ENCODE results near the gene SLC6A20. TPM values are rescaled to one million over a fixed set of nuclear protein-coding genes. Genes with fewer than 3 reads are reported as not detected.

SLC6A20 gene
- total RNA-seq, 4 donors from 2014 or later = 0.19 to 0.33 (median 0.29) TPM; not detected in 1

DNA sequence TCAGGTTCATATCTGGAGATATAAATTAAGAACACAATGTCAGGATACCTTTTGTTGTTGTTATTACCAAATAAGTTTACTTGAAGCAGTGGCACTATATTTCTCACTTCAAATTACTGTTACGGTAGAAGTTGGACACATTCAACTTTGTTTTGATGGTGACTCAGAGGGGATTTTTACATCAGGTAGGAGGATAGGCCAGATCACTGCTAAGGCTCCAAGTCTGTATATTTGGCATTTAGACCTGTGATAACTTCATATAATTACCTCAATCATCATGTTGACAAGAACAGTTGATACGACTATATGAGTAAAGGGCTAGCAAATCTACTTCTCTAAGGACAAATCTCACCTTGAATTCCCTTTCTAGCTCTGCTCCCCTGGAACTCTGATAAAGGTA is 30.0 kb upstream of the SLC6A20 start:
- Histone ChIP-seq H3K27me3 (no peaks in the 10 kb centered on the region), H3K27ac (replicated peaks in 1 of 4) (no peak overlapping the region), H3K4me1 (no peaks in the 10 kb centered on the region), H3K4me3 (no peak overlapping the region), H3K36me3 (peaks cover 15 to 94% (median 61%) of the 10 kb centered on the region in 4 donors), H3K9me3 (no peaks in the 10 kb centered on the region)
- TF ChIP-seq POLR2A (IDR thresholded peaks at IDR 0.05; ENCODE audit: low read depth) = no peak
- TF ChIP-seq, protein P1, sequence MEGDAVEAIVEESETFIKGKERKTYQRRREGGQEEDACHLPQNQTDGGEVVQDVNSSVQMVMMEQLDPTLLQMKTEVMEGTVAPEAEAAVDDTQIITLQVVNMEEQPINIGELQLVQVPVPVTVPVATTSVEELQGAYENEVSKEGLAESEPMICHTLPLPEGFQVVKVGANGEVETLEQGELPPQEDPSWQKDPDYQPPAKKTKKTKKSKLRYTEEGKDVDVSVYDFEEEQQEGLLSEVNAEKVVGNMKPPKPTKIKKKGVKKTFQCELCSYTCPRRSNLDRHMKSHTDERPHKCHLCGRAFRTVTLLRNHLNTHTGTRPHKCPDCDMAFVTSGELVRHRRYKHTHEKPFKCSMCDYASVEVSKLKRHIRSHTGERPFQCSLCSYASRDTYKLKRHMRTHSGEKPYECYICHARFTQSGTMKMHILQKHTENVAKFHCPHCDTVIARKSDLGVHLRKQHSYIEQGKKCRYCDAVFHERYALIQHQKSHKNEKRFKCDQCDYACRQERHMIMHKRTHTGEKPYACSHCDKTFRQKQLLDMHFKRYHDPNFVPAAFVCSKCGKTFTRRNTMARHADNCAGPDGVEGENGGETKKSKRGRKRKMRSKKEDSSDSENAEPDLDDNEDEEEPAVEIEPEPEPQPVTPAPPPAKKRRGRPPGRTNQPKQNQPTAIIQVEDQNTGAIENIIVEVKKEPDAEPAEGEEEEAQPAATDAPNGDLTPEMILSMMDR (IDR thresholded peaks at IDR 0.05) = no peak
- TF ChIP-seq POLR2AphosphoS5 (IDR thresholded peaks at IDR 0.05) = no peak
- TF ChIP-seq EP300 (IDR thresholded peaks at IDR 0.05) = no peak
- DNase-seq (ENCODE audit: extremely low spot score) = no peak
- 44% methylated on average over 2 of the region's 2 CpGs for WGBS
- intact Hi-C loops (cut with DNase I) = no loop called here

DNA sequence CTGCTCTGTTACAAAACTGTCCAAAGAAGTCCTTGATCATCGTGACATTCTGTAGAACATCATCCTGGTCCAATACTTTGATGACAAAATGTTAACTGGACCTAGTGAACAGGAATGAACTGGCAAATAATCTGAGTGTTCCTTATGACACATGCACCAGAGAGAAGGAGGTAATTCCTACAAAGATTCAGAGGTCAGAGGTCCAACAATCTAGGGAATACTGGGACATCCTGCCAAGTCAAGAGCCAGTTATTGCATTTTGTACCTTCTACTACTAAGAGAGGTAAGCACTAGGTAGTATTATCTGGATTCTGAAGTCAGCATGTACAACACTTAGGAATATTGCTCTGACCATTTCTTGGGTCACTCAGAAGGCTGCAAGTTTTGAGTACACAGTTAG is 24.8 kb upstream of the SLC6A20 start:
- intact Hi-C loops (cut with DNase I) = no loop called here
- 89% methylated on average over 1 of the region's 1 CpG for WGBS
- Histone ChIP-seq H3K9me3 (peaks cover 0 to 6% (median 0%) of the 10 kb centered on the region in 4 donors), H3K27me3 (no peaks in the 10 kb centered on the region), H3K36me3 (peaks cover 7 to 52% (median 28%) of the 10 kb centered on the region in 4 donors), H3K4me3 (no peak overlapping the region), H3K4me1 (peaks cover 27 to 37% (median 33%) of the 10 kb centered on the region in 4 donors), H3K27ac (replicated peaks in 1 of 4) (no peak overlapping the region)
- no peak for DNase-seq (ENCODE audit: extremely low spot score)
- no peak for TF ChIP-seq EP300 (IDR thresholded peaks at IDR 0.05)
- no peak for TF ChIP-seq POLR2AphosphoS5 (IDR thresholded peaks at IDR 0.05)
- TF ChIP-seq, protein P1 (IDR thresholded peaks at IDR 0.05) = no peak
- TF ChIP-seq POLR2A (IDR thresholded peaks at IDR 0.05; ENCODE audit: low read depth) = no peak

DNA sequence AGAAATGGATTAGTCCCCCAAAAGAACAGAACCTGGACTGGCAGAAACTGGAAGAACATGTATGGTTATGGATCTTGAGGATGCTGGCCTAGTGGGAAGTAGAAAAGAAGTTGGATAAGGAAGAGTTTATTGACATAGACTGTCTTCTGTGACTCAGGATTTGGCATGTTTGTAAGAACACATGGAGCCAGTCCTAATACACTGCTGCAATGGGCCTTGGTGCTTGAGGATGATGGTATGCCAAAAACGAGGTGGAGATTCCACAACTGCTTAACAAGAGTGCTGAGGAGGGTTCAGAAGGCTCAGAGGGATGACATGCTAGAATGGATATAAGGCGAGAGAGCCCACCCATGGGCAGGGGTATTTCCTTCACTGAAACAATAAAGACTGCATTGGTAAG is 23.2 kb upstream of the SLC6A20 start:
- peaks cover 28 to 39% (median 36%) of the 10 kb centered on the region in 4 donors for H3K4me1 ChIP-seq
- no peak overlapping the region for H3K4me3 ChIP-seq
- WGBS = 80% methylated on average over 2 of the region's 2 CpGs
- peaks cover 0 to 6% (median 0%) of the 10 kb centered on the region in 4 donors for H3K9me3 ChIP-seq
- DNase-seq (ENCODE audit: extremely low spot score) = peak; percentile 78
- intact Hi-C loops (cut with DNase I) = no loop called here
- no peaks in the 10 kb centered on the region for H3K27me3 ChIP-seq
- no peak for TF ChIP-seq EP300 (IDR thresholded peaks at IDR 0.05)
- no peak for TF ChIP-seq POLR2A (IDR thresholded peaks at IDR 0.05; ENCODE audit: low read depth)
- TF ChIP-seq, protein P1 (IDR thresholded peaks at IDR 0.05) = no peak
- no peak for TF ChIP-seq POLR2AphosphoS5 (IDR thresholded peaks at IDR 0.05)
- H3K27ac ChIP-seq (replicated peaks in 1 of 4) = peak overlapping the region; percentile 10 to 83 (median 82)
- H3K36me3 ChIP-seq = peaks cover 0 to 36% (median 16%) of the 10 kb centered on the region in 4 donors

DNA sequence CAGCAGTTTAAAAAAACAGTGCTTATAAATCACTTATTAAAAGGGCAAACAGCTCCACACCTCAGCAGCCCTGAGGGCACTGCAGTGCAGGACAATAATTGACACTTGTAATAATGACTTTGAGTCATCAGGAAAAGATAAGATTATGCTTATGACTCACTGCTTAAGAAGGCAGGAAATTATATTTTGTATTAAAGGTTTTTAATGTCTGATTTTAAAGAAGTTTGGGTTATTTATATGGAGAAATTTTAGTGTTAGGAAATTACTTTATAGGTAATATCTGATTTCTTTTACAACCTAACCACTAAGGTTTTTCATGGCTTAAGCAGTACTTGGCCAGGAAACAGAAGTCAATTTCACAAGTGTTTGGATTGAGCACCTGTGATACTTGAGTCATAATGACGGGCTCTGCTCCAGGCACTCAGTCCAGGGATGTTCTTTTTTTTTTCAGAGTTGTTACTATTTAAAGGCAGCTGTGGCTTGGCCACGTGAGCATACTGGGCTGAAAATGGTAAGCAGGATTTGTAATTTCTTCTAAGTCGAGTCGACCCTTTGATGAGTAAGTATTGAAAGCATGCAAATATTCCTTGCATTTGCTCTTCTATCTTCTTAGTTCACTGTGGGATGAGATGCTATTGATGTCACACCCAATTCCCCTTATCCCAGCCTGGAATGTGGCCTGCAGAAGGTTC is 21.6 kb upstream of the SLC6A20 start:
- H3K36me3 ChIP-seq = peaks cover 0 to 23% (median 9%) of the 10 kb centered on the region in 4 donors
- H3K9me3 ChIP-seq = peaks cover 0 to 6% (median 0%) of the 10 kb centered on the region in 4 donors
- 10% methylated on average over 4 of the region's 4 CpGs for WGBS
- H3K27me3 ChIP-seq = no peaks in the 10 kb centered on the region
- H3K4me3 ChIP-seq = no peak overlapping the region
- TF ChIP-seq EP300 (IDR thresholded peaks at IDR 0.05) (no peak), POLR2AphosphoS5 (IDR thresholded peaks at IDR 0.05) (peak; percentile 78 to 86)
- intact Hi-C loops (cut with DNase I) = no loop called here
- H3K4me1 ChIP-seq = peaks cover 28 to 39% (median 36%) of the 10 kb centered on the region in 4 donors
- DNase-seq (ENCODE audit: extremely low spot score) = no peak
- peak overlapping the region; percentile 68 to 83 (median 82) for H3K27ac ChIP-seq (replicated peaks in 1 of 4)

DNA sequence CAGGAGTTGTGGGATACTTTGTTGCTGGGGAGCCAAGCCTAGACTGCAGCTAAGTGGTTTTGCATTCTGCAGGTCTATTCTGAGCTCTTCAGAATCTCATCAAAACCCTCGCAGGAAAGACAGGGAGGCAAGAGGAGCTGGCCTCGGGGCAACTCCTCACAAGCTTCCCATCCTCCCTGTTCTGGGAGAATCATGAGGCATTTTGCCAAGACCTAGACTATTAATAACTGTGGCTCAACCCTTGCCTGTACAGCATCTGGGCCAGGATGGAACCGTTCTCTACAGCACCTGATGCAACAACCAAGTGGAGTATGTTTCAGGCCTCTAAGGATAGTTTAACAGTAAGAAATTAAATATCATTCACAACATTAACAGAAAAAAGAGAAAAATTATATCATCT is 20.2 kb upstream of the SLC6A20 start:
- H3K36me3 ChIP-seq = peaks cover 0 to 8% (median 2%) of the 10 kb centered on the region in 4 donors
- no peak for DNase-seq (ENCODE audit: extremely low spot score)

More for the DNA sequence above, 20.2 kb upstream of the SLC6A20 start:
- intact Hi-C loops (cut with DNase I) = no loop called here
- H3K9me3 ChIP-seq = peaks cover 0 to 6% (median 0%) of the 10 kb centered on the region in 4 donors
- no peaks in the 10 kb centered on the region for H3K27me3 ChIP-seq
- no peak overlapping the region for H3K4me3 ChIP-seq
- H3K27ac ChIP-seq (replicated peaks in 1 of 4) = peak overlapping the region; percentile 56 to 83 (median 82)
- peaks cover 28 to 39% (median 36%) of the 10 kb centered on the region in 4 donors for H3K4me1 ChIP-seq
- WGBS = 6% methylated on average over 3 of the region's 3 CpGs
- no peak for TF ChIP-seq POLR2A (IDR thresholded peaks at IDR 0.05; ENCODE audit: low read depth)
- TF ChIP-seq, protein P1 (IDR thresholded peaks at IDR 0.05) = no peak
- peak; percentile 36 to 79 for TF ChIP-seq POLR2AphosphoS5 (IDR thresholded peaks at IDR 0.05)
- TF ChIP-seq EP300 (IDR thresholded peaks at IDR 0.05) = no peak

Data from esophagus muscularis mucosa (tissue), 4 donors.